GM21737 (cell line): ENCODE data around the gene RHEX.
"Not testable (repeated sequence)": the region's sequence is repeated elsewhere in the genome, so short reads cannot be mapped to it uniquely, and the experiment has no call there.

ENCODE experiments used
- ATAC-seq: cut with Tn5 transposase; IDR thresholded peaks from one replicate; pipeline ENCODE4 v1.9.1; 2021; ENCODE audit warnings: mild to moderate bottlenecking, moderate library complexity; ENCODE audit not compliant: unreplicated experiment

RHEX gene, protein sequence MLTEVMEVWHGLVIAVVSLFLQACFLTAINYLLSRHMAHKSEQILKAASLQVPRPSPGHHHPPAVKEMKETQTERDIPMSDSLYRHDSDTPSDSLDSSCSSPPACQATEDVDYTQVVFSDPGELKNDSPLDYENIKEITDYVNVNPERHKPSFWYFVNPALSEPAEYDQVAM

GRCh38 chr1:206052919-206053610, at the start of gene RHEX:
RHEX (plus strand) TSS chr1:206053173; CDS start chr1:206097829, 44,656 bp downstream.
- ATAC-seq, result not testable (repeated sequence)

DNA sequence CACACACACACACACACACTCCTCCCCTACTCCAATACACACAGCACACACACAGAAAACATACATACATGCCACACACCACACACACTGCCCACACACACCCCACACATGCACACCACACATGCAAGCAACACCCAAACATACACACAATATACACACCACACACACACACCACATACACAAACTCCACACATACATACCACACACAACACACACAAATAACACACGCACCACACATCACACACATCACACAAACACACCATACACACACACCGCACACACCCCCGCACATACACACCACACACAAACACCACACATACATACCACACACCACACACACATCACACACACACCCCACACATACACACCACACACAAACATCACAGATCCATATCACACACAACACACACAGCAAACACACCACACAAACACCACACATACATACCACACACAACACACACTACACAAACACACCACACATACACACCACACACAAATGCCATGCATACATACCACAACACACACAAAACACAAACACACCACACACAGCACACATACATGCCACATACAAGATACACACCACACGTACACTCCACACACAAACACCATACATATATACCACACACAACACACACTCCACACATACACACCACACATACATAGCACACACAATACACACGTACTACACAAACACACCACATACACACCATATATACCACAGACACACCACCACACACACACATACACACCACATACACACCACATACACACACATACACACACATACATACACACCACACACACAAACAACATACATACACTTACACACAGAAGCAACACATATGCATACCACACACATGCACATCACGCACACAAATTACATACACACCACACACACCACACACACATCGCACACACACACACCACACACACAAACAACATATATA, 48.8 kb upstream of the RHEX start:
- ATAC-seq, result no peak

- no peak for ATAC-seq
These were observed 48.1 kb upstream of the RHEX start for GRCh38 chr1:206004826-206005225.

- no peak for ATAC-seq
These were observed 47.7 kb upstream of the RHEX start for GRCh38 chr1:206005234-206005633.

- ATAC-seq, result no peak
These were observed 47.2 kb upstream of the RHEX start for GRCh38 chr1:206005778-206006180.

DNA sequence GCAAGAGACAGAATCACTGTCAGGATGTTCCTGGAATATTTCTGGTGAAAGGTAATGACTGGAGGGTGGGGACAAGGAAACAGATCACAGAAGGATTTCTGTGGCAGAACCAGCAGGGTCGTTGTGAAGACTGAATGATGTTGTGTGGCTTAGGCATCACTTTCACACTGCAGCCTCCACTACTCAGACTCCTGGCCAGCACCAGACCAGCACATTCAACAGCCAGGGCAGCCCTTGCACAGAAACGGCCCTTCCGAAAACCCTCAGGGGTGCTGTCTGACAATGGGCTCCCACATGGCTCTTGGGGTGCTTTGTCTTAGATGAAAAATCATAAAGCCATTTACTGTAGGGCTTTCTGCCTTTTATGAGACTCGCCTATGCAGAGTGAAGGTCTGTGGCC, 46.0 kb upstream of the RHEX start:
- no peak for ATAC-seq

DNA sequence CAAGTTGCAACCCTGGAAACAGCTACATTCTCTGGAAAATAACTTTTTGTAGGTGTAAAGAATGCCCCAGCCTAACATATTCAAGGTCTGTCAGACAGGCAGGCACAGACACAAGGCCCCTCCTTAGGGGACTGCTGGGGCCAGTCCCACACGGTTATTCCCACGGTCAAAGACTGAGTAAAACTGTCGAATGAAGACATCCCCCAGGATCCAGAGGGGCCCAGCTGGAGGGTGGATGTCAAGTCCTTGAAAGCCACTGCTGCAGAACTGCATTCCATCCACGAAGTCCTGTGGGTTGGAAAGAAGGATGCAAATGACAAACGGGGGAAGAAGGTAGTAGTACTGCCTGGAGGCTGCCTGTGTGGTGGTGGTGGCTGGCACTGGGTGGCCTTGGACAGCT, 42.9 kb upstream of the RHEX start:
- ATAC-seq, result no peak

GRCh38 chr1:206011057-206011456, 41.9 kb upstream of the RHEX start:
- no peak for ATAC-seq

DNA sequence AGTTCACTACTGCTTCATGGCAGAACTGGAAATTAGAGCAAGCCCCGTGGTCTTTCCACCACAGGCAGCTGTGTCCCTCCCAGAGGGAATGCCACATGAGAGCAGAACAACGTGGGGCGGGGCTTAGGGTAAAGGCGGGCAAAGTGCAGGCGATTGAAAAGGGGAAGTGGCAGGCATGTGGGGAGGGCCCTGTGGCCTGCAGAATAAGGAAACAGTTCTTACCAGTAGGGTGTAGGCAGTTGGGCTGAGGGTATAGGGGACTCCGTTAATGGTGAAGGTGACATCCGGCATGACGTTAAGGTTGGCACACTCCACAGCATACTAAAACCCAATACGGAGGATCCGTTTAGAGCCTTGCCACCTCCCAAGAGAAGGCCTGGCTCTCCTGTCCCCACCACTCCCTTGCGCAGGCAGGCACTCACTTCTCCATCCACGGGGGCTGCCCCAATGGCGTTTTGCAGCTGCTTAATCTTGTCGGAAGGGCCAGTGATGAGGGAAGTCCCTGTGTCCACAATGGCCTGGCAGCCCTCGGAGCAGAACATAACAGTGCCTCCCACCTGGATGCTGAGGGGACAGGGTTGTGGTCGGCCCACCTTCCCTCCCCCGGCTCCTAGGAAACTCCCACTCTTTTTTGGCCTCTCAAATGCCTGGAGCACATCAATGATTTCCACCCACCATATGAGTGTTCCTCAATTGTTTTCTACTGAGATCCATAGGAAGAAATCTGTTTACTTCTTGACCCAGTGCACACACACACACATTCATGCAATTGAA, 40.7 kb upstream of the RHEX start:
- ATAC-seq, result peak; percentile 94

GRCh38 chr1:206013026-206013795, 39.8 kb upstream of the RHEX start:
- ATAC-seq, result no peak

GRCh38 chr1:206014601-206015000, 38.4 kb upstream of the RHEX start:
- no peak for ATAC-seq

DNA sequence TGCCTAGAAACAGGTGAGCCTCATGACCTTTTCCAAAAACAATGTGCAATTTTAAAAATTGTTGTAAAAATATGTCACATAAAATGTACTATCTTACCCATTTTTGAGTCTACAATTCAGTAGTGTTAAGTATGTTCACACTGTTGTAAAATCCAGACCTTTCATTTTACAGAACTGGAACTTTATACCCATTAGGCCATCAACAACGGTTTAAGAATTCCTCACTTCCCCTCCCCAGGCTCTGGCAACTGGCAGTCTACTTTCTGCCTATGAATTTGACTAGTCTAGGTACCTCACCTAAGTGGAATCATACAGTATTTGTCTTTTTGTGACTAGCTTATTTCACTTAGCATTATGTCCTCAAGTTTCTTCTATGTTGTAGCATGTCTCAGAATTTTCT, 37.9 kb upstream of the RHEX start:
- no peak for ATAC-seq

- no peak for ATAC-seq
These were observed 32.5 kb upstream of the RHEX start for GRCh38 chr1:206020393-206021007.

GRCh38 chr1:206021008-206021625, 31.9 kb upstream of the RHEX start:
- no peak for ATAC-seq

- ATAC-seq, result no peak
These were observed 31.2 kb upstream of the RHEX start for GRCh38 chr1:206021626-206022365.

- ATAC-seq, result no peak
These were observed 30.2 kb upstream of the RHEX start for GRCh38 chr1:206022766-206023165.

DNA sequence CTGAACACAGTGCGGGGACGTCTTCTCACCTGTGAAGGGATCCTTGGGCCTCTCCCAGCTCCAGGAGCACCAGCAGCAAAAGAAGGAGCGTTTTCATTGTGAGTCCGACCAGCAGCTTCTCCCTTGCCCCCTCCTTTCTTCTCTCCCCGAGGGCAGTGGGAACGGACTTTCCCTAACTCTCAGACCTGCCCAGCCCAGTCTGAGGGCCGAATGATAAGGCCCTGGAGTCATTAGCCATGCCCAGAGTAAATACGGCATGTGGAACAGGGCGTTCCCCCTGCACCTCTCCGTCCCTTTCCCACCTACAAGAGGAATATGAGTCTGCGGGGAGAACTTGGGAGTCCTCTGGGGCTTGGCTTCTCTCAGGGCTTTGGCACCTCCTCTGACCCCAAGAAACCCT, 29.3 kb upstream of the RHEX start, which contains the start of gene CTSE:
CTSE (minus strand) TSS at position 201 of the 400 bp plus-strand sequence; CDS start at position 97, 104 bp downstream.
- no peak for ATAC-seq

DNA sequence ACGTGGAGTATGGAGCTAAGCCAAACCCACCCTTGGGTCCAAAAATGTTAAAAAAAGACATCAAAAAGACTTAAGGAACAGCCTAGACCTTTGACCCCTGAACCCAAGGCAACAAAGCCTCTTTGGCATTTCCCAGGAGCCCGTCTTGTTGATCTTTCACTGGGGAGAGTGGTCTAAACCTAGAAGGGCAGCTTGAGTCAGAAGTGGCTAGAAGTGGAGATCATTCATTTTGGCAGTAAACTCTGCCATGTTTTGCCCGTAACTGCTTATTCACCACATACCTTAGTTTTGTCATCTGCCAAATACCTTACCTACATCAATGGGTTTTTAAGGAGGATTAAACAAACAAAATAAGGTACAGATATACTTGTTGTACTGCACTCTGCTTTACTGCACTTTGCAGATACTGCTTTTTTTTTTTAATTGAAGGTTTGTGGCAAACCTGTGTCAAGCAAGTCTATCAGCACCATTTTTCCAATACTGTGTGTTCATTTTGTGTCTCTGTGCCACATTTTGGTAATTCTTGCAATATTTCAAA, 27.6 kb upstream of the RHEX start:
- ATAC-seq, result no peak
